Endothelial cell of umbilical vein (primary cell): ENCODE measurements around the gene DIP2A.

Experiments used
- CTCF ChIP-seq, 2 donors: IDR thresholded peaks; 1 replicate in 1 of 2; 2 replicates in 1 of 2; pipeline ENCODE4 v1.5.1; 2011; ENCODE audit warnings: low read length in 2 of 2, mild to moderate bottlenecking in 2 of 2, moderate library complexity in 2 of 2, control low read depth in 1 of 2, inconsistent platforms in 1 of 2, low read depth in 1 of 2; ENCODE audit not compliant: insufficient read depth in 1 of 2; ENCODE audit errors: extremely low read depth in 1 of 2
- GATA2 ChIP-seq: IDR thresholded peaks from 2 replicates; pipeline ENCODE4 v1.7.0; 2011; ENCODE audit warnings: low read depth, mild to moderate bottlenecking, moderate library complexity, mixed read lengths, low read length; ENCODE audit not compliant: insufficient read length, insufficient read depth
- MAX ChIP-seq: IDR thresholded peaks from 2 replicates; pipeline ENCODE4 v1.6.1; 2011; ENCODE audit not compliant: insufficient read depth, insufficient read length
- POLR2AphosphoS5 ChIP-seq: IDR thresholded peaks from 2 replicates; pipeline ENCODE4 v1.6.1; 2012; ENCODE audit warnings: low read depth, mild to moderate bottlenecking, control low read depth, low read length, moderate library complexity; ENCODE audit not compliant: insufficient read depth

GRCh38 chr21:46538851-46539666, 80.4 kb downstream of the DIP2A start:
- TF ChIP-seq MAX (no peak), CTCF (IDR thresholded peaks at IDR 0.05; ENCODE audit: extremely low read depth in 1 of 2, insufficient read depth in 1 of 2, low read depth in 1 of 2, low read length in 2 of 2) (no peak), GATA2 (no peak), POLR2AphosphoS5 (no peak)
